GM19193 (cell line): Measurements from ENCODE around the gene DMBT1.

Experiments used
- POLR2A ChIP-seq: IDR thresholded peaks from 4 replicates; pipeline ENCODE4 v1.6.1; 2011; ENCODE audit not compliant: insufficient read depth, insufficient read length; ENCODE audit errors: extremely low read depth

Gene DMBT1

DNA sequence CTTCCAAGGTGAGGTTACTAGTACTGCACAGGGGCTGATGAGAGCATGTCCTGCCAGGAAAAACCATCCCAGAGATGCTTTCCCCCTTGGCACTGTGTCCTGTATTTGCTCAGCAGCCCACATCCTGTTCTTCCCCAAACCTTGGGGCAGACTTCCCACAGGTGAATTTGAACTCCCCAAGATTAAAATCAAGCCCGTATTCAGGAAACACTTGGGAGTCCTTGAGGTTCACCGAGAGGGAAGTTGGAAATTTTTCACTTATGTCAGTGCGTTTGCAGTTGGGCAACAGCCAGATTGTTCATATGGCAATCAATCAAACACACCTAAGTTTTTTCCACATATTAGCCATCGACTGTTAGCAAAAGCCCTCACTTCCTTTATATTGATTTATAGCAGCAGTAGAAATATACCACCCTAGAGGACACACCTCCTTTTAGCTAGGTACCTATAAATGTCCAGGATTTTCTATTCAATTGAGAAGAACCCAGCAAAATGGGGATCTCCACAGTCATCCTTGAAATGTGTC is at the start of gene DMBT1:
TSS of gene DMBT1 (plus strand) at position 476 of the 526 bp plus-strand sequence. CDS start at position 493, 17 bp downstream.
- no peak for TF ChIP-seq POLR2A

DNA sequence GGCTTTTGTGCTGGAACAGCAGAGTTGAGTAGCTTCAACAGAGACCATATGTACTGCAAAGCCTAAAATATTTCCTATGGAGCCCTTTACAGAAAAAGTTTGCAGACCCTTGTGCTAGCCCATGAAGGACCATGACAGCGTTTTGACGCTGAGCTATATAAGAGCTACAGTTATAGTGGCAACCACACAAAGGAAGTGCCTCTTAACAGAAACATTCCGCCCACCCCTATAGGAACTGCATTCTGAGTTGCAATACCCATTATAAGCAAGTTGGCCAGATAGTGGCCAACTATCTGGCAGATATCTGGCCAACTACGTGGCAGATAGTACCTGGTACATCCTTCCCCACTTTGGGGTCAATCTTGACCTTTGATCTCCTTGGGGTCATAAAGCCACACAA is 47.5 kb upstream of the DMBT1 start:
- no peak for TF ChIP-seq POLR2A

DNA sequence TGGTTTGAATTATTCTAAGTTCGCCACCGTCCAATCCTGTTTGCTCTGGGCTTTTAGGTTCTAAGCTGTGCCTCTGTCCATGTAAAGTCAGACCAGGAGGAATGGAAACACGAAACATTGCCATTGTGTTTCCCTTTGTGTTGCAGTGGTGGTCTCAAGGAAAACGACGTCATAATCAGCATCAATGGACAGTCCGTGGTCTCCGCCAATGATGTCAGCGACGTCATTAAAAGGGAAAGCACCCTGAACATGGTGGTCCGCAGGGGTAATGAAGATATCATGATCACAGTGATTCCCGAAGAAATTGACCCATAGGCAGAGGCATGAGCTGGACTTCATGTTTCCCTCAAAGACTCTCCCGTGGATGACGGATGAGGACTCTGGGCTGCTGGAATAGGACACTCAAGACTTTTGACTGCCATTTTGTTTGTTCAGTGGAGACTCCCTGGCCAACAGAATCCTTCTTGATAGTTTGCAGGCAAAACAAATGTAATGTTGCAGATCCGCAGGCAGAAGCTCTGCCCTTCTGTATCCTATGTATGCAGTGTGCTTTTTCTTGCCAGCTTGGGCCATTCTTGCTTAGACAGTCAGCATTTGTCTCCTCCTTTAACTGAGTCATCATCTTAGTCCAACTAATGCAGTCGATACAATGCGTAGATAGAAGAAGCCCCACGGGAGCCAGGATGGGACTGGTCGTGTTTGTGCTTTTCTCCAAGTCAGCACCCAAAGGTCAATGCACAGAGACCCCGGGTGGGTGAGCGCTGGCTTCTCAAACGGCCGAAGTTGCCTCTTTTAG is 46.3 kb upstream of the DMBT1 start:
- TF ChIP-seq POLR2A, result no peak

DNA sequence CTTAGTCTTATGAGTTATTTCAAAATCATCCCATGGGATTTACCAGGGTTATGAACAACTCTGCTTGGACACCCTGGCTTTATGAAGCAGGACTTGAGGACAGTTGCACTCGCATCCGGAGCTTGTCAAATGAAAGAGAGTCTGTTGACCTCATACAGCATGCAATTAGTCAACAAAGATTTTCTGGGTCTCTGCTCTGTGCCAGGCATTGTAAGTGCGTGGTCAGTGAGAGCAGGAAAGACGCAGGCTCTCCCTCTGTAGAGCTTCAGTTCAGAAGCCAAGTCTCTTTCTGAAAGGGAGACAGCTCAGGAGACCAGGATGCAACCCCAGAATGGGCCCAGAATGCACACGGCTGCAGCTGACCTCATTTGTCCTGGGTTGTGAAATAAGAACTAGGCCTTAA is 45.5 kb upstream of the DMBT1 start:
- no peak for TF ChIP-seq POLR2A

DNA sequence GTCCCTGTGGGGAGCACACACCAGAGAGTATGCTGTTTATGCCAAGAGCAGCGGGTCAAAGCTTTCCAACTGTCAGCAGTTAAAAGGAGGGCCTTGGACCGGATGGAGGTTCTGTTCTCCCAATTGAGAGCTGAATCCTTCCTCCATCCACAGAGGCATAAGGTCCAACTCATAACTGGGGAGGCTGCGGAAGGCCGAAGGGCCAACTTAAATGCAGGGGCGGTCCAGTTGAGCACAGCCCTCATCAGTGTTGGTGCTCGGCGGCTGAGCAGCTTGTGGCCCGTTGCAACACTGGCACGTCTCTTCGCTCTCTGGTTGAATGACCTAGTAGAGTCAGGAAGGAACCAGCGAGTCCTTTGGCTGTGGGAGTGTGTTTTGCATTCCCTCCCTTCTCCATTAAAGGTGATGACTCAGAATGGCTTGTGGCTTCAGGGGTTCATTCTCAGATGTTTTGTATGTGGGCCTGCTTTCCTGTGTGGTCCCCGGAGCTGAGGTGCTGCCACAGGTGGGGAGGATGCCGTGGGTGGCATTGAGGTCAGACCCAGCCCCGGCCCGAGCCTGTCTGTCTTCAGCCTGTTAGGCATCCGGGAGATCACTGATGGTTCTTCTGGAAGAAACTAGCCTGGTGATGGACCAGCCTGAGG is 44.8 kb upstream of the DMBT1 start:
- TF ChIP-seq POLR2A, result no peak

DNA sequence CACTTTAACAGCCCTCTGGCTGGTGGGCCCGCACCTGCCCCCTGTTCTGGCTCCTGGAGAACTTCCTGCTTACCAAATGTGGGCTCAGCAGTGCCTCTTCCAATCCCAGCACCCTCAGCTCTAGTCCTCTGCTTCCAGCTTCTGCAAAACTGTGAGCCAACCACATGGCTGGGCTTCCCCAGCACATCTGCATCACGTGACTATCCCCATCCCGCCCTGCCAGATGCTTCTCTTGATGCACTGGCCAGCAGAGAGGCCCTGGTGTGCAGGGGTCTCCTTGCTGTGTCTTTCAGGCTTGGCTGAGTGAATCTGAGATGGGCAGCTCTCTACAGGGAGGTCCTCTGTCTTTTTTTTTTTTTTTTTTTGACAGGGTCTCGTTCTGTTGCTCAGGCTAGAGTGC is 43.8 kb upstream of the DMBT1 start:
- no peak for TF ChIP-seq POLR2A

DNA sequence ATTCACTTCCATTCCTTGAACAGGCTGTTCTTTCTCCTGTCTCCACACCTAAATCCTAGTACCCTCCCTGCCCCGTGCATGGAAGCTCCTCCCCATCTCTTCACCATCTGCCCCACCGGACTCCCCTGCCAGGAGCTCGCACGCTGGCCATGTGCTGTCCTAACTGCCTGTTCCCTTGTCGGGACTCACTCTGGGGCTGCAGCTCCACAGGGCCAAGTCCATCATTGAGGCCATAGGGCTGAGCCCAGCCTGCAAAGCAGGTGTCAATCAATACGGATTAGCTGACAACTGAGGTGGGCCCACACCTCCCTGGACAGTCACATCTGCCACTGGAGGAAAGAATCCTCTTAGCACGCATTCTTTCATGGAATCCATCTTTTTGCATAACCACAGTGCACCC is 41.4 kb upstream of the DMBT1 start:
- TF ChIP-seq POLR2A, result no peak

DNA sequence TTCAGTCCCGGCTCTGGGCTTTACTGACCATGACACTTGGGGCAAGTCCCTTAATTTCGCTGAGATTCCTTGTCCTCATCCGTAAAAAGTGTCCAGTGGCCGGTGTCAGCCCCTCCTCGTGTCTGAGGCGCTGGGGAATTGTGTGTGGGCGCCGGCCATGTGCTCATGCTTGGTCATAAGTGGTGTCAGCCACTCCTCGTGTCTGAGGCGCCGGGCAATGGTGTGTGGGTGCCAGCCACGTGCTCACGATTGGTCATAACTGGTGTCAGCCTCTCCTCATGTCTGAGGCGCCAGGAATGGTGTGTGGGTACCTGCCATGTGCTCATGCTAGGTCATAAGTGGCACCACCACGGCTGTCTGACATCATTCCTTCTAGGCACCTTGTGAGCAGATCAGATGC is 40.7 kb upstream of the DMBT1 start:
- TF ChIP-seq POLR2A, result no peak

DNA sequence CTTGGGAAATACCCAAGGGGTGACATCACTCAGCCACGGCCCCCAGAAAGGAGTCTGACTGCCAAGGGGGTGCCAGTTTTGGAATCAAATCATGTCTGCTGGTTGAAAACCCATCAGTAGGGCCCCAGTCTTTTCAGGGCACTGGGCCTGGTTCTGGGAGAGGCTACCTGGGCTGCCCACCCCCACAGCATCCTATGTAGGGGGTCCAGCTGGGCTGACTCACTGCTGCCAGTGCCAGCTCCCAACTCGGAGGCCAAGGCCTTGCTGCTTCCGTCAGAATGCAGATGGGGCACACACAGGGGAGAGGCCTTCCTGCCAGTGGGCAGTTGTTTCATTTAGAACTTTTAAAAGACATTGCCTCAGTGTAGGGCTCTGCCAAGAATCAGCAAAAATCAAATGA is 39.5 kb upstream of the DMBT1 start:
- no peak for TF ChIP-seq POLR2A

DNA sequence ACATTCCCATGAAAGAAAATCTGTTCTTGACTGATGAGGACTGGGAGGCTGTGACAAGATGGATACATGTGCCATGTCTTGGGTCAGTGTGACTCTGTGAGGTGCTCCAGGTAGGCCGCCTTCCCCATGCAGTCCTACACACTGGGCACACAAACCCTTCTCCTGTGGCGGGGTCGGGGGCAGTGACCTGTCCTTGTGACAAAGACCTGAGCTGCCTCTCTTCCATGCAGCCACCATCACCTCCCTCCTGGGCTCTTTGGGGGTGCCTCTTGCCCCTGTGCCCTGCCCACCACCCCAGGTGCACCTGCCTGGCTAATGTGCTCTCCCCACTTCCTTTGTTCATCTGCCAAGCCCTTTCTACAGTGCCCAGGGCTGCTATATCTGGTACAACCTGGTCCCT is 35.7 kb upstream of the DMBT1 start:
- no peak for TF ChIP-seq POLR2A

DNA sequence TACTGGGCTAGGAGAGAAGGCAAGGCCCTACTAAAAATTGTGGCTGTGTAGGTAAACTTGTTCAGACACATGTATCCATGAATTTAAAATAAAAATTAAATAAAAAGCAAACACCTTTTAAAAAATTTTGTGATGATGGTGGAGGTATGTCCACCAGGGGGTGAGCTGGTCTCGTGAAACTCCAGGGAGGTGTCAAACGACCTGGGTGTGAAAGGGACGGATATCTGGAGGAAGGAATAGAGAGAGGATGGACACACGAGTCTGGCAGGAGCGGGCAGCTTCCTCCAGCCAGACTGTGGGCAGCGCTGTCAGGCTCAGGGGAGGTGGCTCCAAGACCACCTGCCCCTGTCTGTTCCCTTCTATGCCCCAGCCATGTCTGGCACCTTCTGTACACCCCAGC is 34.8 kb upstream of the DMBT1 start:
- TF ChIP-seq POLR2A, result no peak

DNA sequence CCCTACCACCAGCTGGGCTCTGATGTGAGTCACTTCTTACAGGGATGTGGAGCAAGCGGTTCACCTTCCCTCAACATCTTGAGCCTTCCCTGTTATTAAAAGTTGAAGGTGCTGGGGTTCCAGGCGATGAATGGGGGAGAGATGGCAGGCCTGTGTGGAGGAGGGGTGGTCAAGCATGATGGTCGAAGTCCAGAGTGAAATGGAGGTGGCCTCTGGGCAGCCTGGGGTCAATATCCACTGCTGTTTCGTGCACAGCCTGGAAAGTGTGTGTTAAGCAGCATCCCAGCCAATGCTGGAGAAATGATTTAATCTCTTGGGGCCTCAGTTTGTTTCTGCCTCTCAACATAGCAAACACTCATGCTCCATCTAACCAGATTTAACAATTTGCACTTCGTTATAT is 33.7 kb upstream of the DMBT1 start:
- no peak for TF ChIP-seq POLR2A

DNA sequence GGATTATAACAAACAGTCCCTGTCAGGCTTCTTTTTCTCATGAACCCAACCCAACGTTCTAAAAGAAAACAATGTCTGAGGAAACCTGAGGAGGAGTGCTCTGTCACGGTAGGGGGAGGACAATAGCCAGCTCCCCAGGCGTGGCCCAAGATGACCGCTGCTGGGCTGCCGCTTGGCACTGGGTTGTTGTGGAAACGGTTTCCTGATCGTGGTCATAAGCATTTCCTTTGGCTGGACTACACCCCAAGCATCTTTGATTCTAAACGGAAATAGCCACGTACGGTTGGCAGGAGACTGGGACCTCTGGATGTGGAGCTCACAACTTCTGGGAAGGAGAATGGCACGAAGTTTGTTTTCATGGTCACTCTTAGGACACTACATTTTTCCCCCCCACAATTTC is 30.4 kb upstream of the DMBT1 start:
- TF ChIP-seq POLR2A, result no peak

DNA sequence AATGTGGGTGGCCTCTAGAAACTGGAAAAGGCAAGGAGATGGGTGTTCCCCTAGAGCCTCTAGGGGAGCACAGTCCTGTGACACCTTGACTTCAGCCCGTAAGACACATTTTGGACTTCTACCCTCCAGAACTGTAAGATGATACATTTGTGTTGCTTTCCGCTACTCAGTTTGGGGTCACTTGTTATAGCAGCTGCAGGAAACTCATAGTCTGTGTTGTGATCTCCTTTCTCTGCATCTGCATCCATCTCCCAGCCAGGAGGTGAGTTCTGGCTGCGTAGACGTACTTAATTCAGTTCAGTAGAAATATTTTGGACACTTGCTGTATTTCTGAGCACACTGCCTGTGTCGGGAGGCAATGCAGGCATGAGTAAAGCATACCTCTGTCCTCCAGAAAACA is 29.3 kb upstream of the DMBT1 start:
- no peak for TF ChIP-seq POLR2A

DNA sequence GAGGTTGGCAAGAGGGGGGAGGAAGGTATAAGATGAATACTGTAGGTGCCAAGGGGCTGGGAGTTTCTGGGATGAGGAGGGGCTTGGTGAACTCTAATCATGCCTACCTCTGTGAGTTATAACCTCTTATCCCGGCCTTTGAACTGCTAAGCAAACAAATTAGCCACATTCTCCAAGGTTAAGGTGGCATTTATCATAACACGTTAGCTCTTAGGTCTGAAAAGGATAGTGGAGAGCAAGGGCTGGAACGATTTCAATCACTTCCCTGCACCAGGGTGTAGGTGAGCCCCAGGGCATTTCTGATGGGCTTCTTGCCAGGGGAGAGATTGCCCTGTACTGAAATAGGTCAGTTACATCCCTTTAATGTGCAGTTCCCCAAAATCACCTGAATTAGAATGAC is 28.6 kb upstream of the DMBT1 start:
- no peak for TF ChIP-seq POLR2A
